ENCODE results near the gene GAB2.
"Not testable (repeated sequence)": the region's sequence is repeated elsewhere in the genome, so short reads cannot be mapped to it uniquely, and the experiment has no call there.

The GAB2 gene

DNA sequence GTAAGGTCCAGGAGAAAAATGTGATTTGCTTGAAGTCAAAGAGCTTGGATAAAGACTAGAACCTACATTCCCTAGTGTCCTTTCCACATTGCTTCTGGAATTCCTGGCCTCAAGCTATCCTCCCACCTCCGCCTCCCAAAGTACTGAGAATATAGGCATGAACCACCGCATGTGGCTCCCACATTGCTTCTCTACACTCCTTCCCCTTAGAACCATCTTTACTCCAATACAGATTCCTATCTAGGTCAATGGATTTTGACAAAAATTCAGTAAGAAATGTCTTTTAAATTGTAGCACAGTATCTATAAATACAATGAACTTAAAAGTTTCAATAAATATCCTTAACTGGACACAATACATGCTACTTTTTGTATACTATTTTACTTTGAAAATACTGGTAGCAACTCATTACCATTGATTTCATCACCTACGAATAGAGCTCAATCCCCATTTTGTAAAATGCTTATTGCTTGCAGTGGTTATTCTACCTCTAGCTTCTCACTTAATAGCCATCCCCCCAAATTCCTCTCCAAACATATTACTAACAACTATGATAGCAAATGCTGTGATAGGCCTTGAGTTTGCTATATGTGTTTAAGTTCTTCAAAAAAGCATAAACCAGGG lies 53.4 kb downstream of the GAB2 start:
- no peak for DNase-seq

DNA sequence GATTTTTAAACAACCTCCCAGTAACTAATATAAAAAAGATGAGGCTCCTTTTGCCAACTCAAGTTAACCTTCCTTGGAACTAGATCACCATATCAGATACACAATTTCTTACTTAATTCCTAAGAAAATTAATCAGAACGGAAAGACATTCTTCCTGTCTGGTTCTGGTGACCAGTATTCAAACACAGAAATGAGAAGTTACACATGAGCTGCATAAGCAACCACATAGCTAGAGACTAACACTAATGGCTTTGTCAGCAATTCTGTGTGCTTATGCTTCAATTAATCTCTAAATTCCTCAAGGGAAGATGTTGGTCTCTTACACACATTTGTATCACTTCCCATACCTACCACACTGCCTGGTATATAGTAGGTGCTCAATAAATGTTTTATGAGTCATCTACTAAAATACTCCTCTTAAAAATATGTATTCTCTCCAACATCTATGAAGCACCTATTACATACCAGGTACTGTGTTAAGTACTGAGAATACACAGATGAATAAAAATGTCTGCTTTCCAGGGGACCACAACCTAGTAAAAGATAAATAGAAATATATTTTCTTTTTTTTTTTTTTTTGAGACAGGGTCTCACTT lies 54.5 kb downstream of the GAB2 start:
- peak; percentile 39 to 87 (median 68) for DNase-seq

DNA sequence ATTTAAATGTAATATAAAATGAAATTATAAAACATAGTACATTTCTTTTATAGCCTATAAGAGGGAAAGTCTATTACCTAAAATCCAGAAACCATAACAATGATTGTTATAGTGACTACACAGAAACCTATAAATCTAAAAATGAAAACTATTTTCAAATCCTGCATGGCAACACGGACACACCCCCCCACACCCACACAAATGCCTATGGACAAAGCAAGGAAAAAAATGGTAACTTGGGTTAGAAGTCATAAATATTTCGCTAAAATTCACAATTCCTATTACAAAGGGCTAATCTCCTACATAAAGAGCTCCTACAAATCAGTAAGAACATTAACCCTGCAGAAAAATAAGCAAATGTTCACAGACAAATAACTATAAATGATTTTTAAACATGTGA lies 56.4 kb downstream of the GAB2 start:
- no peak for DNase-seq

DNA sequence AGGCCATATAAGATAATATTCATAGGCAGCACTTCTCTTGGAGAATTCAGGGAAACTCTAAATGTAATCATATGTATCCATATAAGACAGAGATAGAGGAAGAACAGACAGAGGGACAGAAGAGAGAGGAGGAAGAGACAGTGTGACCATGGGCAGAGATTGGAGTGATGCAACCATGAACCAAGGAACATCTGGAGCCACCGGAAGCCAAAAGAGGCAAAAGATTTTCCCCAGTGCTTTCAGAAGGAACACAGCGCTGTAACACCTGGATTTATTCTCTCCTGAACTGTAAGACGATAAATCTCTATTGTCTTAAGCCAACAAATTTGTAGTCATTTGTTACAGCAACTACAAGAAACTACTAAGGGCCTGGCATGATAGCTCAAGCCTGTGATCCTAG lies 57.7 kb downstream of the GAB2 start:
- peak; percentile 30 to 53 (median 49) for DNase-seq

DNA sequence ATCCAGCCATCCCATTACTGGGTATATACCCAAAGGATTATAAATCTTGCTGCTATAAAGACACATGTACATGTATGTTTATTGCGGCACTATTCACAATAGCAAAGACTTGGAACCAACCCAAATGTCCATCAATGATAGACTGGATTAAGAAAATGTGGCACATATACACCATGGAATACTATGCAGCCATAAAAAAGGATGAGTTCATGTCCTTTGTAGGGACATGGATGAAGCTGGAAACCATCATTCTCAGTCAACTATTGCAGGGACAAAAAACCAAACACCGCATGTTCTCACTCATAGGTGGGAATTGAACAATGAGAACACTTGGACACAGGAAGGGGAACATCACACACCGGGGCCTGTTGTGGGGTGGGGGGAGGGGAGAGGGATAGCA lies 59.7 kb downstream of the GAB2 start:
- not testable (repeated sequence) for DNase-seq

DNA sequence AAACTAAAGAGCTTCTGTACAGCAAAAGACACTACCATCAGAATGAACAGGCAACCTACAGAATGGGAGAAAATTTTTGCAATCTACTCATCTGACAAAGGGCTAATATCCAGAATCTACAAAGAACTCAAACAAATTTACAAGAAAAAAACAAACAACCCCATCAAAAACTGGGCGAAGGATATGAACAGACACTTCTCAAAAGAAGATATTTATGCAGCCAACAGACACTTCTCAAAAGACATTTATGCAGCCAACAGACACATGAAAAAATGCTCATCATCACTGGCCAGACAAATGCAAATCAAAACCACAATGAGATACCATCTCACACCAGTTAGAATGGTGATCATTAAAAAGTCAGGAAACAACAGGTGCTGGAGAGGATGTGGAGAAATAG lies 60.2 kb downstream of the GAB2 start:
- not testable (repeated sequence) for DNase-seq

DNA sequence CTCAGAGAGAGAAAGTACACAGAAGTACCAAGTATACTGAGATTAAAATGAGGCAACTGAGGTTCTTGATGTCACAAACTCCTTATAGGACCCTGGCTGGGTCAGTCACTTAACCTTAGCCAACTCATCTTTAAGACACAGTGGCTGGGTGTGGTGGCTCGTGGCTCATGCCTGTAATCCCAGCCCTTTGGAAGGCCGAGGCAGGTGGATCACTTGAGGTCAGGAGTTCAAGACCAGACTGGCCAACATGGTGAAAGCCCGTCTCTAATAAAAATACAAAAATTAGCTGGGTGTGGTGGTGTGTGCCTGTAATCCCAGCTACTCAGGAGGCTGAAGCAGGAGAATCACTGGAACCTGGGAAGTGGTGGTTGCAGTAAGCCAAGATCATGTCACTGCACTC lies 61.9 kb downstream of the GAB2 start:
- not testable (repeated sequence) for DNase-seq

DNA sequence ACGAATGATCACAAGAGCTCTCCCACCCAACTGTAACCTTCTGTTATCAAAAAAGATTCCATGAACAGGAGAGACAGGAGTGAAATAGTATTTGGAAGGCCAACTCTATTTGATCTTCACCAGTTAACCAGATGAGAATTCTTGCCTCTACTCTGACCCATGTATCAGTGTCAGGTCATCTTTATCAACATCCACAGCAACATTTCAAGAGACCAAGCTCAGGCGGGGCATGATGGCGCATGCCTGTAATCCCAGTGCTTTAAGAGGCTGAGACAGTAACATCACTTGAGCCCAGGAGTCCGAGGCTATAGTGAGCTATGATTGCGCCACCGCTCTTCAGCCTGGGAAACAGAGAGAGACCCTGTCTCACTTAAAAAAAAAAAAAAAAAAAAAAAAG lies 62.3 kb downstream of the GAB2 start:
- DNase-seq, result no peak

DNA sequence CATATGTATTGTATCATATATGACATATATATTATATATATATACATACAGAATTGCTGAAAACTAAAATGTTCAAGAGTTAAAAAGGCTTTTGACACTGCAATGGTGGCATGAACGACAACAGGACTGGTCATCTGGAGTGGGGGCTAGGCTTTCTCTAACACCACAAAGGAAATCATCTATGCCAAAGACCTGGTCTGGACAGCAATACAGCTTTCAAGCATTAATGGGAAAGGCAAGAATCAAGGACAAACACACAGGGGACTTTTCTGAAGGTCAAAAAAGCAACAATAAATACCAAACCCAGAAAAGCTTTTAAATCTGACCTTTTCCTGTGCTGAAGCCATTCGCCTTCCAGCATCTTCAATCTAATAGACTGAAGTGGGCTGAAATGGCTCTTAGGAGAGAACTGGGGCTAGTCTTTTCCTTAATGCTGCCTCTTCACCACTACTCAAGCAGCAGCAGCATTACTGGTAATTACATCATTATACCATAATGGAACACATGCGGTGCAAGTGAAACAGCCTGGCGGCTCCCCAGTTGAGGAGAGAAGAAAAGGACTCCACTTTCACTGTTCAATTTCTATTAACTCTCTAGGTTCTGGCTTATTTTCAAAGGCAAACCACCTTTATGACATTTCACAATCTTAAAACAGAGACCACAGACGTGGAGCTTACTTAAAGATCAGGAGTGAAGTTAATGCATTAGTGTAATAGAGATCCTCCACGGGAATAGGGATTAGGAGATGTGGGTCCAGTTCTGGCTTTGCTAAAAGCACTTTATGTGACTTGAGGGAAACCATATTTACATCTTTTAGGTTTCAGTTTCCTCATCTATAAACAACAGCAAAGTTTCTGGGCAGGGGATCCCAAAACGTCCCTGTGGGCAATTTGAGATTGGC lies 63.0 kb downstream of the GAB2 start:
- peak in 2 of 4 experiments; percentile 32 to 35 for DNase-seq

DNA sequence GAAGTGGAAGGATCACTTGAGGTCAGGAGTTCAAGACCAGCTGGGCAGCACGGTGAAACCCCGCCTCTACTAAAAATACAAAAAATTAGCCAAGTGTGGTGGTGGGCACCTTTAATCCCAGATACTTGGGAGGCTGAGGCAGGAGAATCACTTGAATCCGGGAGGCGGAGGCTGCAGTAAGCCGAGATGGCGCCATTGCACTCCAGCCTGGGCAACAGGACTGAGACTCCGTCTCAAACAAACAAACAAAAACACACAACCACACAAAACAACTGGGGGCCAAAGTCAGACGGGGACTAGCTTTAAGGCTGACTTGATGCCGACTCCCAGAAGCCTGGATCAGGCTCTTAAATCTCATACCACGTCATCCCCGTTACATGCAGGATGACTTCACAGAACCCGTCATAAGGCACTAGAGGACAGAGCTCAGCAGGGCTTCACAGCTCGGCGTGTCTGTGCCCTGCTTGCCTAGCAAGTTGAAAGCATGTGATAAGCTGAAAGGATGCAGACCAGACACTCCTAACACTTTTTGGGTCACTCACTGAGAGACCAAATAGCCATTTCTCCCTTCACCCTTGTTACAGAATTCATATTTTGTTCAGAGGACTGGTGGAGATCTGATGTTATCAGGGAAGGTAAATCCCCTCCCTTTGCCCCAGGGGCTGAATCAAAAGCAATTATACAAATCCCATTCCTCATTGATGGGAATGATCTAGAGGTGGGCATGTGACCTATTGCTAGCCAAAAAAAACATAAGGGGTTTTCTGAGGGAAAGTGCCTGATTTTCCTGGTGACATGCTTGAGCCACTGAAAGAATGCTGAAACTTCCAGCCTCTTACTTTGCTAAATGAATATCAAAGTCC lies 65.4 kb downstream of the GAB2 start:
- DNase-seq, result peak; percentile 40 to 67 (median 50)

DNA sequence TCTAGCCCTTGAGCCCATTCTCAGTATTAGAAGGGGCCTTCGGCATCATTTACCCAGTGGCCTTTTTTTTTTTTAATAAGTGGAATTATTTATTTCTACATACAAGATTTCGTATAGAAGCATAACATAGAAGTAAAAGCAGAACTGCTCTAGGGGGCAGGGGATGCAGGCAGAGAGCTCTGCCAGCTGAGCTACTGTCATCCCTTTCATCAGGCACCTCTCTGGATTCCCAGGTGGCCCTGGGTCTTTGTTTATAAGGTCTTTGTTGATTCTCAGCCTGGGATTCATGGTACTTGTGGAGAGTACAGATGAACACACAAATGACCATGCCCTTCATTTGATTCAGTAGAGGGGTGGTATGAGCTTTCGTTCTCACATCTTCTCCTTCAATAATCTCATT lies 66.4 kb downstream of the GAB2 start:
- peak; percentile 43 to 54 (median 53) for DNase-seq

DNA sequence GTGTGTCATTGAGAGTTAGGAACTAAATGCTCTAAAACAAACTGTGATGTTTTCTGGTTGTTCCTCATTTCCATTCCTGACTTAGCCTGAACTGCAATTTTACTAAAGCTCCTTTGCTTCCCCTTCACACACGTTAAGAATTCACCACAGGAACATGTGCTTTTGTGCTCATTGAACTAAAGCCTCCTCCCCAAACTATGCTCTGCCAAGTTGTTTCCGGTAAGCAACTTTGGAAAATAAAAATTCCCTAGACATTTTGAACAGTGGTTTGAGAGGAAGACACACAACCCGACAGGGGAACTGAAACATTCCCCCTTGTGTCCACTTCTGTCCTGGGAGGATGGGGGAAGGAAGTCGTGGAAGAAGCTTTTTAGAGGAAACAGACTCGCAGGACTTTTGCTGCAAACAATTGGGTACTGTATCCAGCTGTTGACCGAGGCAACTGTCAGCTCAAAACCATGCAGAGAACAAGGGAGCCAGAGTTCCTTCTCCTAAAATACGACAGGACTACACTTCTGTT lies 66.9 kb downstream of the GAB2 start:
- DNase-seq, result peak; percentile 77 to 92 (median 86)

DNA sequence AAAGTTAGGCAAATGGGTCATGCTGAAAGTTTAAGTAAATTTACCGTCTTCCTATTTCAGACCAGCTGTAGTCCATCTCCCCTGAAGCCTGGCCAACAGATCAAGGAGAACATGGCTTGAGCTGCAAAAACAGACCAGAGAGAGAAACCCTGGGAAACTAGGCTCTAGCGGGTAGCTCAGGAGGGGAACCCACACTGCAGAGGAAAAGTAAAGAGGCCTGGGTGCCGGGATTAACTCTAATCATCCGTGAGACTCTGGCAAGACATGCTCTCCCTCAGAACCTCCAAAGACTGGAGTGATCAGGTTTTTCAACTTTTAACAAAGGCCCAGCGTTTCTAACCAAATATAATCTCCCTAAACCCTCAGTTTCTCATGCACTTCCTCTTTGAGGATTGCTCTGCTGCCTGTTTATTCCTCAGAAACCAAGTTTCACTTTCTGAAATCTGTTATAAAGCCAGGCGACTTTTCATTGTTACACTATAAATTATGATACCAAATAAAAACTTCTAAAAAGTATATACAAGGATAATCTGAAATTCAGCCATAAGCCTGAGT lies 67.5 kb downstream of the GAB2 start:
- peak in 1 of 4 experiments; percentile 39 for DNase-seq

DNA sequence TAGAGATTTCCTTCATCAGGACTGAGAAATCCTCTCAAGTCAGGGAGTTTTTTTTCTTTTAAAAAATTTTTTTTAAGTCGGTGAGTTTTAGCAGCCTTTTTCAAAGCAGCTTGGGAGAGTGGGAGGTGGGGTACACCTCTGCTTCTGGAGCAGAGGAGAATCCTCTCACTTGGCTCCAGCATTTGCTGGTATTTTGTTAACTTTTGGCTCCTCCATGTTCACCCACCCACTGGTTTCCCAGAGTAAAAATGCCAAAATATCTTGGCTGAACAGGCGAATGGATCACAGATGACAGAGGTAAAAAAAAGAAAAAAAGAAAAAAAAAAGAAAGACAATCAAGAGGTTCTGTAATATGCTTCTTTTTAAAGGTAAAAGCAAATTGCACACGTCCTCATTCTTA lies 68.0 kb downstream of the GAB2 start:
- no peak for DNase-seq

DNA sequence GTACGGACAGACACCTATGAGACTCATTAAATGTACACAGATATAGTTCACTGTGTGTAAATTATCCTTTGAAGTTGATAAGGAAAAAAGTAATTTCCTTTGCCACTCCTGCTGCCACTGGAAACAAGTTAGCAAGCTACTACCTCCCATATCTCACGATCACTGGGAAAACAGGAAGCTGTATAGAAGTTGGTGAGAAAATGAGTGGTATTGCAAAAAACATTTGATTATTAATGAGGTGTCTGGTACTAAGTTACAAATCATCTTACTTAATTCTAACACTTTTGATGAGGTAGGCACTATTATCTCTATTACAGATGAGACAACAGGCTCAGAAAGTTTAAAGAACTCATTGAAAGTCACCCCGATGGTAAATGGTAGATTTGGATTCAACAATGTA lies 68.5 kb downstream of the GAB2 start:
- DNase-seq, result peak in 2 of 4 experiments; percentile 56 to 59

DNA sequence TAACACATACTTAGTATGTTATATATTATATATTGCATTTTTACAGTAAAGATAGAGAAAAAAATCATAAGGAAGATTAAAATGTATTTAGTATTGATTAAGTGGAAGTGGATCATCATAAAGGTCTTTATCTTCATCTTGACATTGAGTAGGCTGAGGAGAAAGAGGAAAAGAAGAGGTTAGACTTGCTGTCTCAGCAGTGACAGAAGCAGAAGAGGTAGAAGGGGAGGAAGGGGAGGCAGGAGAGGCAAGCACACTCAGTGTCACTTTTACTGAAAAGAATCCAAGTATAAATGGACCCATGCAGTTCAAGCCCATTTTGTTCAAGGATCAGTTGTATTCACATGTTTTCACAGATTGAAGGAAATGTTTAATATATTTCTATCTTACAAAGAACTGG lies 69.7 kb downstream of the GAB2 start:
- peak in 2 of 4 experiments; percentile 22 to 44 for DNase-seq

DNA sequence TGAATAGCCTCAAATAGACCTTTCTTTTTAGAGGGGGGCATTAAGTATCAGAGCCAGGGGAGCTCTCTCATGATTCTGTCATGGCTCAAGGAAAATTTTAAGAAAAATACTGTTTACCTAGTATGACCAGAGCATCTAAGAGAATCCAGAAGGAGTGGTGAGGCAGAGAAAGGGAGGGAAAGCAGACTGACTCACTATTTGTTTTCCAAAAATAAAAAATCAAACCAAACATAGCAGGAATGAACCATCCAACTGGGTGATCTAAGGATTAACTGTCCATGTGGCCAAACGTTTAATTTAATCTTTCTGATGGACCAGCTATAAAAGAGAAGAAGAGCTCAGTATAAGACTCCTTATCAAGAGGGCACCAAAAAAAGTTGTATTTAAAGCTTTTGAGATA lies 70.8 kb downstream of the GAB2 start:
- DNase-seq, result no peak

DNA sequence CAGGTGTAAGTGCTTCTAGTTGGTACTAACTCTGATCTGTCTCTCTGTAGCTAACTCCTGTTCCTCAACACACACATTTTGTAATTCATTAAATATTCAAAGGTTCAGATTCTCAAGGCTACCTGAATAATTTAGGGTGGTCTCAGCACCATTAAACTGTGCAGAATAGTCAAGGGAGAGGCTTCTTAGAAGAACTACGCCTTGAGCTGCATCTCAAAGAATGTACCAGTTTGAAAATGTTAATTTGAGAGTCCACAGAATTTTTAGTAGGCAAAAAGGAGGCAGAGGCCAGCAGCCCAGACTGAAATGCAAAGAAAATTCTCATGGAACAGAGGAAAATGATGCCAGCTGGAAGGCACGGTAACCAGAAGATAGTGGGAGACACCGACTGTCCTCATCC lies 72.2 kb downstream of the GAB2 start:
- DNase-seq, result no peak

DNA sequence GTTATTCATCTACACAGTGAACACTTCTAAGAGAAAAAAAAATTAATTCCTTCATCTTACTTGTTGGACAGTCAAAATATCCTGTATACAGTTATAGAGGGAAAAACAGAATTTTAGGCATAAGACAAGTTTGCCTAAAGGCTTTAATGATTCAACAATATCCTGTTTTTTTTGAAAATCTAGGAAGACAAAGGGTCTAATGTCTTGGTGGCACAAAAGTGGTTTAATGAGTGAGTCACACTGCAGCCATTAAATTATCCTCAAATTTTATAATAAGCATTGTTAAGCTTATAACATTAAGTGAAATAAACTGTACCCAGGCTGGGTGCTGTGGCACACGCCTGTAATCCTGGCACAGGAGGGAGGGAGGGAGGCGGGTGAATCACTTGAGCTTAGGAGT lies 72.9 kb downstream of the GAB2 start:
- no peak for DNase-seq

DNA sequence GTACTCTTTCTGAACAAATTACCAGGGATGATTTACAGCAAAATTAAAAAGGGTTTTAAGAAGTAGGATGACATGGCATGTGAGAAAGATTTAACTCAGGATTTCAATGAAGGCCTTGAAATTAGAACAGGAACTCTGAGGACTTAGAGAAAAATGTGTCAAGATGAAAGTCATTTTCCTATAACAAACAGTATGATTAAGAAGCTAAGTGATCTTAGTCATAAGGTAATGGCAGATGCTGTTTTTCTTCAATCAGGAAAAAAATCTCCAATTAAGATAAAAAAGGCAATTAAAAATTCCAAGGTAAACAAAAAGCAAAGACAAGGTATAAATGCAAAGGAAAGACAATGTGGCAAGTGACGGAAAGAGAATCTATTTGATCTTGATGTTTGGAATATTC lies 73.5 kb downstream of the GAB2 start:
- no peak for DNase-seq

DNA sequence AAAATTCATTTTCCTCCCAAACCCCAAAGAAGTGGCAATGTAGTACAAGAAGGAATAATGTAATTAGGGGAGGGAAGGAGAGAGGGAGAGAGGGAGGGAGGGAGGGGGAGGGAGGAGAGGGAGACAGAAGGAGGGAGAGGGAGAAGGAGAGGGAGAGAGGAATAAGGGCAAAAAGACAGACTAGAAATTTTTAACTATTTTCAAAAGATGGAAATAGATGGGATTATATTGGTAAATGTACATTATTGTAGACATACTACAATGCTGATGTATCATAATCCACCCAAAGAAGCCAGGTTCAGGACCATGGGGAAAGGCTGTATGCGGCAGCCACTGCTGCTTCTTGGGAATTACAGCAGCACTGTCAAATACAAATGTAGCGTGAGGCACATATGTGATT lies 74.3 kb downstream of the GAB2 start:
- no peak for DNase-seq

DNA sequence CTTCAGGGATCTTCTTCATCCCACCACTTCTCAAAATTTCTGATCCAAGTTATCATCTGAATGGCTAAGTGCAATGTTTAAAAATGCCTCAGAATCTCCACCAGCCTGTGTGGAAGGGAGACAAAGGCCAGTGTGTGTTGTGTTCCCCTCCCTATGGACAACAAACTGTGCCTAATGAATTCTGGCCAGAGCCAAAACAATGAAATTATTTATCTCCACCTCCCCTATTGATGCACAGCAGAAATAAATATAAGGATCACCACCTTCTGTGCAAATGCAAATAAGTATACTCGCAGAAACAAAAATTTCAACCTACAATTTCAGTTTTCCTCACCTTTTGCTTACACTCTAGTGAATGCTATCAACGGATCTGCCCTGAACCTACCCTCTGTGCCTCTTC lies 75.8 kb downstream of the GAB2 start:
- DNase-seq, result no peak
